ENCODE data around the gene INSRR.

- no peak for TF ChIP-seq POLR2A (IDR thresholded peaks at IDR 0.05)
- TF ChIP-seq, protein P1, sequence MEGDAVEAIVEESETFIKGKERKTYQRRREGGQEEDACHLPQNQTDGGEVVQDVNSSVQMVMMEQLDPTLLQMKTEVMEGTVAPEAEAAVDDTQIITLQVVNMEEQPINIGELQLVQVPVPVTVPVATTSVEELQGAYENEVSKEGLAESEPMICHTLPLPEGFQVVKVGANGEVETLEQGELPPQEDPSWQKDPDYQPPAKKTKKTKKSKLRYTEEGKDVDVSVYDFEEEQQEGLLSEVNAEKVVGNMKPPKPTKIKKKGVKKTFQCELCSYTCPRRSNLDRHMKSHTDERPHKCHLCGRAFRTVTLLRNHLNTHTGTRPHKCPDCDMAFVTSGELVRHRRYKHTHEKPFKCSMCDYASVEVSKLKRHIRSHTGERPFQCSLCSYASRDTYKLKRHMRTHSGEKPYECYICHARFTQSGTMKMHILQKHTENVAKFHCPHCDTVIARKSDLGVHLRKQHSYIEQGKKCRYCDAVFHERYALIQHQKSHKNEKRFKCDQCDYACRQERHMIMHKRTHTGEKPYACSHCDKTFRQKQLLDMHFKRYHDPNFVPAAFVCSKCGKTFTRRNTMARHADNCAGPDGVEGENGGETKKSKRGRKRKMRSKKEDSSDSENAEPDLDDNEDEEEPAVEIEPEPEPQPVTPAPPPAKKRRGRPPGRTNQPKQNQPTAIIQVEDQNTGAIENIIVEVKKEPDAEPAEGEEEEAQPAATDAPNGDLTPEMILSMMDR (IDR thresholded peaks at IDR 0.05): no peak
Measured at GRCh38 chr1:156807627-156808026, 51.3 kb downstream of the INSRR start.

Data from suprapubic skin (tissue), 3 donors.